K562 (cell line): ENCODE measurements around the gene SYNJ2. TPM values are rescaled to one million over a fixed set of nuclear protein-coding genes. Genes with fewer than 3 reads are reported as not detected.

Experiments
- ATF7 ChIP-seq: fragments of 450-650 bp; IDR thresholded peaks from 2 replicates; pipeline ENCODE4 v1.7.1; 2014; ENCODE audit warnings: mild to moderate bottlenecking, moderate library complexity
- CREB1 ChIP-seq, 2 experiments: sonication (generic) in 1 of 2; formaldehyde crosslinking in 1 of 2; IDR thresholded peaks; 2 replicates each; pipeline versions ENCODE4 v1.6.1 to v1.8.0; 2012 to 2022; ENCODE audit warnings: inconsistent platforms in 1 of 2, mild to moderate bottlenecking in 1 of 2, missing genetic modification reagents in 1 of 2, moderate library complexity in 1 of 2
- CREM ChIP-seq: IDR thresholded peaks from 2 replicates; pipeline ENCODE4 v1.6.1; 2014; ENCODE audit warnings: antibody characterized with exemption, low read depth
- CTBP1 ChIP-seq: fragments of 450-650 bp; IDR thresholded peaks from 2 replicates; pipeline ENCODE4 v1.6.1; 2016; ENCODE audit warnings: borderline replicate concordance
- DIDO1 ChIP-seq: fragments of 450-650 bp; IDR thresholded peaks from 2 replicates; pipeline ENCODE4 v1.6.1; 2016; ENCODE audit warnings: low read depth, missing biosample characterization, missing genetic modification characterization
- E2F1 ChIP-seq: sonication (generic); formaldehyde crosslinking; IDR thresholded peaks from 2 replicates; pipeline ENCODE4 v1.8.1; 2023; ENCODE audit warnings: mild to moderate bottlenecking, missing genetic modification reagents, moderate library complexity
- FOXA3 ChIP-seq, 2 experiments: fragments of 450-650 bp in 1 of 2; sonication (generic) in 1 of 2; formaldehyde crosslinking; IDR thresholded peaks in 1 of 2; conservative IDR thresholded peaks in 1 of 2; 2 replicates each; pipeline versions ENCODE4 v1.4.0 to v1.8.0; 2020 to 2022; ENCODE audit warnings: mild to moderate bottlenecking in 2 of 2, missing genetic modification reagents in 1 of 2
- GTF2F1 ChIP-seq: IDR thresholded peaks from 2 replicates; pipeline ENCODE4 v1.6.1; 2011; ENCODE audit warnings: low read depth, low read length, improper control_type of control experiment
- MAZ ChIP-seq, 2 experiments: fragments of 450-650 bp in 1 of 2; sonication (generic) in 1 of 2; formaldehyde crosslinking; IDR thresholded peaks in 1 of 2; conservative IDR thresholded peaks in 1 of 2; 2 replicates each; pipeline versions ENCODE4 v1.4.0 to v1.5.0; 2020; ENCODE audit warnings: mild to moderate bottlenecking in 1 of 2, missing genetic modification reagents in 1 of 2
- MEF2D ChIP-seq: conservative IDR thresholded peaks from 2 replicates; pipeline ENCODE4 v1.6.1; 2016; ENCODE audit warnings: low read depth, missing genetic modification characterization, missing compliant biosample characterization
- NCOA4 ChIP-seq: fragments of 450-650 bp; IDR thresholded peaks from 2 replicates; pipeline ENCODE4 v1.6.1; 2018; ENCODE audit warnings: mild to moderate bottlenecking; ENCODE audit not compliant: partially characterized antibody
- RBM22 ChIP-seq: fragments of 200-400 bp; formaldehyde crosslinking; IDR thresholded peaks from 2 replicates; pipeline ENCODE4 v1.6.1; 2018; ENCODE audit warnings: low read length, low read depth; ENCODE audit not compliant: poor library complexity, severe bottlenecking
- SOX6 ChIP-seq: fragments of 450-650 bp; IDR thresholded peaks from 2 replicates; pipeline ENCODE4 v1.6.1; 2014; ENCODE audit warnings: mild to moderate bottlenecking
- SPI1 ChIP-seq: IDR thresholded peaks from 2 replicates; pipeline ENCODE4 v1.6.1; 2011; ENCODE audit warnings: low read depth, low read length, control low read depth, borderline replicate concordance
- TAF15 ChIP-seq: fragments of 200-400 bp; formaldehyde crosslinking; IDR thresholded peaks from 2 replicates; pipeline ENCODE4 v1.6.1; 2017; ENCODE audit warnings: mild to moderate bottlenecking, low read depth, low read length, moderate library complexity
- TEAD4 ChIP-seq, 2 experiments: sonication (generic) in 1 of 2; formaldehyde crosslinking in 1 of 2; IDR thresholded peaks; 2 replicates each; pipeline versions ENCODE4 v1.6.1 to v1.8.0; 2012 to 2022; ENCODE audit warnings: borderline replicate concordance in 1 of 2, inconsistent platforms in 1 of 2, low read length in 1 of 2, mild to moderate bottlenecking in 1 of 2, missing genetic modification reagents in 1 of 2
- ZBTB11 ChIP-seq, 3 experiments: fragments of 200-800 bp in 1 of 3; fragments of 250-450 bp in 1 of 3; fragments of 450-650 bp in 1 of 3; sonication (Bioruptor Pico) in 1 of 3; sonication (Bioruptor generic) in 1 of 3; formaldehyde crosslinking in 1 of 3; IDR thresholded peaks; 2 replicates each; pipeline versions ENCODE4 v1.6.1 to v1.8.0; 2016 to 2022; ENCODE audit warnings: mild to moderate bottlenecking in 2 of 3, missing genetic modification characterization in 2 of 3, missing compliant biosample characterization in 1 of 3, moderate library complexity in 1 of 3
- ZKSCAN8 ChIP-seq: fragments of 200-800 bp; sonication (Bioruptor generic); IDR thresholded peaks from 2 replicates; pipeline ENCODE4 v1.6.1; 2016; ENCODE audit warnings: missing genetic modification characterization, missing compliant biosample characterization
- polyA plus RNA-seq, 8 experiments: library from polyadenylated mRNA; depleted of rRNA in 4 of 8; stranded (reverse) in 5 of 8; unstranded in 3 of 8; fragments of >200 nt; fragmentation: Nextera tagmentation in 2 of 8; fragmentation: Illumina TruSeq in 1 of 8; extraction: Ambion mirVana in 2 of 8; extraction: Trizol in 1 of 8; gene quantifications; 2 replicates each; pipeline versions ENCODE4 v1.2.1 to v1.2.3, GENCODE V29; 2011 to 2014; ENCODE audit warnings: inconsistent platforms in 1 of 8, missing spikeins in 1 of 8
- total RNA-seq, 7 experiments: library from RNA; depleted of rRNA in 6 of 7; stranded (reverse); fragments of >200 nt in 6 of 7; fragmentation: Illumina TruSeq in 2 of 7; extraction: Trizol in 2 of 7; gene quantifications; 2 replicates each; pipeline versions ENCODE4 v1.2.1 to v1.2.3, GENCODE V29; 2011 to 2021; ENCODE audit warnings: low replicate concordance in 1 of 7
- TF ChIP-seq, protein P1 (sequence below): fragments of 250-450 bp; sonication (Bioruptor Pico); IDR thresholded peaks from 2 replicates; pipeline ENCODE4 v1.5.0; 2022; ENCODE audit warnings: mild to moderate bottlenecking

SYNJ2 gene
- total and polyA plus RNA-seq, 9 of the 15 experiments (the other 6 are each of a cell fraction or from before 2014, with no cell fraction given): 3.0 to 27.7 (median 17.8) TPM

GRCh38 chr6:158040051-158040803 is 58.6 kb downstream of the SYNJ2 start (continued):
- TF ChIP-seq FOXA3 (CRISPR knock-in tag; conservative IDR thresholded peaks at IDR 0.05 in 1 of 2, IDR thresholded peaks at IDR 0.05 in 1 of 2): peak; percentile 85 to 92
- peak; percentile 62; the same call in 1 of the 2 replicates for TF ChIP-seq SPI1
- no peak for TF ChIP-seq TAF15
- TF ChIP-seq CREM: peak; percentile 80
- TF ChIP-seq NCOA4: peak; percentile 75
- TF ChIP-seq DIDO1 (tag): no peak
- peak; percentile 99 for TF ChIP-seq CTBP1
- TF ChIP-seq, protein P1, sequence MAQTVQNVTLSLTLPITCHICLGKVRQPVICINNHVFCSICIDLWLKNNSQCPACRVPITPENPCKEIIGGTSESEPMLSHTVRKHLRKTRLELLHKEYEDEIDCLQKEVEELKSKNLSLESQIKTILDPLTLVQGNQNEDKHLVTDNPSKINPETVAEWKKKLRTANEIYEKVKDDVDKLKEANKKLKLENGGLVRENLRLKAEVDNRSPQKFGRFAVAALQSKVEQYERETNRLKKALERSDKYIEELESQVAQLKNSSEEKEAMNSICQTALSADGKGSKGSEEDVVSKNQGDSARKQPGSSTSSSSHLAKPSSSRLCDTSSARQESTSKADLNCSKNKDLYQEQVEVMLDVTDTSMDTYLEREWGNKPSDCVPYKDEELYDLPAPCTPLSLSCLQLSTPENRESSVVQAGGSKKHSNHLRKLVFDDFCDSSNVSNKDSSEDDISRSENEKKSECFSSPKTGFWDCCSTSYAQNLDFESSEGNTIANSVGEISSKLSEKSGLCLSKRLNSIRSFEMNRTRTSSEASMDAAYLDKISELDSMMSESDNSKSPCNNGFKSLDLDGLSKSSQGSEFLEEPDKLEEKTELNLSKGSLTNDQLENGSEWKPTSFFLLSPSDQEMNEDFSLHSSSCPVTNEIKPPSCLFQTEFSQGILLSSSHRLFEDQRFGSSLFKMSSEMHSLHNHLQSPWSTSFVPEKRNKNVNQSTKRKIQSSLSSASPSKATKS: no peak
- peak; percentile 72; the same call in 1 of the 2 replicates for TF ChIP-seq E2F1 (CRISPR knock-in tag)
- peak in 1 of 3 experiments; percentile 71; a peak in 2 of 6 replicates for TF ChIP-seq ZBTB11 (CRISPR knock-in tag; IDR thresholded peaks at IDR 0.05)
- TF ChIP-seq ATF7: peak; percentile 95
- TF ChIP-seq TEAD4 (IDR thresholded peaks at IDR 0.05; ENCODE audit: low read length): peak; percentile 95
- TF ChIP-seq TEAD4 (CRISPR knock-in tag; IDR thresholded peaks at IDR 0.05; ENCODE audit: borderline replicate concordance): peak; percentile 96; the same call in 1 of the 2 replicates
- peak; percentile 76 for TF ChIP-seq ZKSCAN8
- TF ChIP-seq CREB1 (IDR thresholded peaks at IDR 0.05): no peak; the same call in 1 of the 2 replicates
- no peak for TF ChIP-seq CREB1 (CRISPR knock-in tag; IDR thresholded peaks at IDR 0.05)
- TF ChIP-seq RBM22: no peak
- TF ChIP-seq MEF2D: peak; percentile 72; the same call in 1 of the 2 replicates
- TF ChIP-seq MAZ (CRISPR knock-in tag; conservative IDR thresholded peaks at IDR 0.05 in 1 of 2, IDR thresholded peaks at IDR 0.05 in 1 of 2): peak in 1 of 2 experiments; percentile 84; a peak in 3 of 4 replicates
- no peak for TF ChIP-seq GTF2F1
- peak; percentile 94 for TF ChIP-seq SOX6
